Dermis microvascular lymphatic vessel endothelial cell (primary cell): Measurements from ENCODE around the gene COL13A1. TPM values are rescaled to one million over a fixed set of nuclear protein-coding genes. Genes with fewer than 3 reads are reported as not detected.

Experiments
- DNase-seq, 2 donors: peaks; one replicate each; pipeline versions ENCODE4 v3.0.0 to v3.0.0-alpha.2; 2010; ENCODE audit warnings: low read depth in 2 of 2
- total RNA-seq: library from RNA; depleted of rRNA; stranded (reverse); fragments of >200 nt; gene quantifications from 2 replicates; pipeline ENCODE4 v1.2.1, GENCODE V29; 2014

Gene COL13A1
- total RNA-seq, 1 donor from 2014 or later, result 4.7 TPM

GRCh38 chr10:69791812-69792211, 9.9 kb upstream of the COL13A1 start:
- no peak for DNase-seq

GRCh38 chr10:69792341-69792740, 9.4 kb upstream of the COL13A1 start:
- no peak for DNase-seq

GRCh38 chr10:69794673-69795072, 7.0 kb upstream of the COL13A1 start:
- DNase-seq, result no peak

GRCh38 chr10:69795242-69795934, 6.3 kb upstream of the COL13A1 start:
- no peak for DNase-seq

DNA sequence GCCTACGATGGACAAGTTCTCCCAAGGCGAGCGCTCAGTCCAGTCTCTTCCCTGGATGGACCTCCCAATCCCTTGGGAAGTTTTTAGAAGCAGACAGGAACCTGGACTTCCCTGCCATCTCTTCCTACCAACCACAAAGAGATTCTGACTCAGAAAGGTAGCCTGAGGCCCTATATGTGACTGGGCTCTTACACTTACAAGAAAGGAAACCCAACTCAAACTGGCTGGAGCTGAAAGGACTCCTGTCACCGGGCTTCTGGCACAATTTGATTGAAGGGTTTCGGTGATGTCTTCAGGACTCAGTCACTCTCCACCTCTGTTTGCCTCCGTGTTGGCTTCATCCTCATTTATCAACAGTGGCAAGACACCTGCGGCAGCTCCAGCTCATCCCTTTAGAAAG, 3.7 kb upstream of the COL13A1 start:
- no peak for DNase-seq

- peak; percentile 37 to 72 for DNase-seq
These were observed 1.6 kb upstream of the COL13A1 start for GRCh38 chr10:69800109-69800508.

DNA sequence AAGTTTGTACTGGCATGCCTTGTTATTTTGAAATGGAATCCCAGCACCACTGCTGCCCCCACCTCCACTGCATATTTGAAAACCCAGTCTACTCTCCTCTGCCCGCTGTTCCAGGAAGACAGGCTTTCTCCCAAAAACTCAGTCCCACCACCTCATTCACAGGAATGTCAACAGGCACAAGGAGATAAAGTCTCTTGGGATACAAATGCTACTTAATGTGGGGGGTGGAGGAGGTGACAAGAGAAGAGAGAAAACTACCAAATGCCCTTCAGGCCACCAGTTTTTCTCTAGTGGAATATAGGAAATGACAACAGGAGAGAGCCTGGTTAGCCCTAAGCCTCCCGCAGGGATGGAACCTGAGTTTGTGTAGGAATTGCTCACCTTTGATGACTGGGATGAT, 1.0 kb upstream of the COL13A1 start:
- DNase-seq, result no peak

GRCh38 chr10:69801094-69801433, 642 bp upstream of the COL13A1 start:
- DNase-seq, result peak in 1 of 2 donors; percentile 64

DNA sequence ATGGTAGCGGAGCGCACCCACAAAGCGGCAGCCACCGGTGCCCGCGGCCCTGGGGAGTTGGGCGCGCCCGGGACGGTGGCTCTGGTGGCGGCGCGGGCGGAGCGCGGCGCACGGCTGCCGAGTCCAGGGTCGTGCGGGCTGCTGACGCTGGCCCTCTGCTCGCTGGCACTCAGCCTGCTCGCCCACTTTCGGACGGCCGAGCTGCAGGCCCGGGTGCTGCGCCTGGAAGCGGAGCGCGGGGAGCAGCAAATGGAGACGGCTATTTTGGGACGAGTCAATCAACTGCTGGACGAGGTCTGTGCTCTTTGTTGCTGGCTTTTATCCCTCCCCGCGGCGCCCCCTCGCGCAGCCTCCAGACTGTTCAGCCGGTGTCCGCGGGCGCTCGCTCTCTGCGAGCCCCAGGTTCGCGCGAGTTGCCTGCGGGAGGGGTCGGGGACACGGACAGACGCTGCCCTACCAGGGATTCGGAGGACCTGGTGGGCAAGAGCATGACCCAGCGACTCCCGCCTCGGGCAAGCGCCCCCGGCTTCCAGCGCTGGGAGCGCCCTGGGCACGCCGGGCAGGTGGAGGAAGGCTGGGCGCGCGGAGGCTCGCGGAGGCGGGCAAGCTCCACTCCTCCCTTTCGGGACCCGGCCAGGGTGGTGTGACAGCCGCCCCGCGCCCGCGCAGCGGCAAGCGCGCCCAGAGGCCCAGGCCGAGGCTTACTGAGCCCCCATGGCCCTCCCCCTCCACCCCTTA, 887 bp downstream of the COL13A1 start:
- DNase-seq, result peak in 1 of 2 donors; percentile 84

- no peak for DNase-seq
These were observed 2.1 kb downstream of the COL13A1 start for GRCh38 chr10:69803809-69804208.

GRCh38 chr10:69804775-69805174, 3.1 kb downstream of the COL13A1 start:
- no peak for DNase-seq

DNA sequence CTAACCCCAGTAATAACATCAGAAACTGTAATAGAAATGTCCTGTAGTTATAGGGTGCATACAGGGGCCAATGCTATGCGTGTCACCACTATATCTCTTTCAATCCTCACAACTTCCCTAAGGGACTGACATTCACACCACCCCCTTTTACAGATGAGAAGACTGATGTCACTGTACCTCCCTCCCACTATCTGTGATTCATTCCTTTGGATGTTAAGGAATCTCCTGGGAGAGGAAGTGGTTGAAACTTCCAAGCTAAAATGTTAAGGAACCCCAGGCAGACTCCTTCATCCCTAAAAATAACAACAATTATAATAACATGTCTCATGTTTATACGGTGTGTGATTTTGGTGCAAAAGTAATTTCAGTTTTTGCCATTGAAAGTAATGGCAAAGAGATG, 5.4 kb downstream of the COL13A1 start:
- peak in 1 of 2 donors; percentile 33 for DNase-seq

- DNase-seq, result peak in 1 of 2 donors; percentile 29
These were observed 6.0 kb downstream of the COL13A1 start for GRCh38 chr10:69807696-69808095.

- DNase-seq, result no peak
These were observed 7.6 kb downstream of the COL13A1 start for GRCh38 chr10:69809318-69809717.

DNA sequence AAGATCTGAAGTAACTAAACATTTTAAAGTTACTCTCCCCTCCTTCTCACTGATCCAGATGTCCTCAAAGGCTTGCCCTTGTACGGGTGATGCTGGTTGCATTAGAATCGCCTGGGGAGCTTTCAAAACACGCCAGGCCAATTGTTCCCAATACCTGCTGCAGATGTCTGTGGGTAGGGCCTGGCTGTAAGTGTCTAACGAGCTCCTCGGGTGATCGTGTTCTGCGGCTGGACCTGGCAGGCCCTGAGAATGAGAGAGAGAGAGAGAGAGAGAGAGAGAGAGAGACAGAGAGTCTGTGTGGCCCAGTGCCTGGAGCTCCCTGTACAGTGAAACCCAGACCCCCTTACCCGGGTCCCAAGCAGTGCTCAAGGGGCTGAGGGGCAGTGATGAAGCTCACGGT, 8.4 kb downstream of the COL13A1 start:
- DNase-seq, result no peak

GRCh38 chr10:69810675-69811397, 9.1 kb downstream of the COL13A1 start:
- DNase-seq, result peak in 1 of 2 donors; percentile 14

- no peak for DNase-seq
These were observed 11.9 kb downstream of the COL13A1 start for GRCh38 chr10:69813632-69814031.

- DNase-seq, result no peak
These were observed 12.5 kb downstream of the COL13A1 start for GRCh38 chr10:69814251-69814650.

DNA sequence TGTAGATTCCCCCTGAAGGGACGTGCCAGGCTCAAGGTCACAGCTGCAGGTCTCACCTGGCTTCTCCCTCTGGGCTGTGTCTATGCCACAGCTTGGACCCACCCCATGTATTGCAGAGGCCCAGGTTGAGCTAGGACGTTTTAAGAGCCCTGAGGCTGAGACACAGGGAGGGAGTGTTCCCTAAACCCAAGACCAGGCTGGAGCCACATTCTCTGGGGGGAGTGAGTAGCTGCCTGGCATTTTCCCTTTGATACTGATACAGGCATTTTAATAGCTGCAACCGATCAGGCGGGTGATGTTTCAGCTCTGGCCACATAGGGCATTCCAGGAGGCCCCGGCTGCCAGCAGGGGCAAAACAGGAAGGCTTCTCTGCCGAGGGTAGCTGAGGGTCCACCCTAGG, 13.4 kb downstream of the COL13A1 start:
- DNase-seq, result no peak

GRCh38 chr10:69816521-69816920, 14.8 kb downstream of the COL13A1 start:
- DNase-seq, result no peak

- DNase-seq, result no peak
These were observed 15.4 kb downstream of the COL13A1 start for GRCh38 chr10:69817078-69817581.

DNA sequence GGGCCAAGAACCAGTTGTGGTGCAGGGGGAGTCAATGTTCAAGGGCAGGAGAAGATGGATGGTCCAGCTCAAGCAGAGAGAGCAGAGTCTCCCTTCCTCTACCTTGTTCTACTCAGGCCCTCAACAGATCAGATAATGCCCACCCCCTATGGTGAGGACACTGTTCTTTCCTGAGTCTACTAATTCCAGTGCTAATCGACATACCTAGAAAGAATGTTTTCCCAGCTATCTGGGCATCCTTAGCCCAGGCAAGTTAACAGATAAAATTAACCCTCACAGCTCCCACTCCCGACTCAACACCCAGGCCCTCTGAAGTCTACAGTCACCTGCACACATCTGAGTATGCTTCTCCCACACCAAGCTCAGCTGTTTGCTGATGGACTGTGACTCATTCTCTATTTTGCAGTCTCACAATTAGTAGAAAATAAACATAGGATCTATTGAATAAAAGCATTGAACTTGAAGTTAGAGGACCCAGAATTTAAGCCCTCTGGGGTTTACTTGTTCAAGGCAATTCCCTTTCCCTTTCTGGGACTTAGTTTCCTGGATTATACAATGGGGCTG, 17.1 kb downstream of the COL13A1 start:
- peak in 1 of 2 donors; percentile 14 for DNase-seq
